Measurements from ENCODE around the gene SNED1.

Gene SNED1

DNA sequence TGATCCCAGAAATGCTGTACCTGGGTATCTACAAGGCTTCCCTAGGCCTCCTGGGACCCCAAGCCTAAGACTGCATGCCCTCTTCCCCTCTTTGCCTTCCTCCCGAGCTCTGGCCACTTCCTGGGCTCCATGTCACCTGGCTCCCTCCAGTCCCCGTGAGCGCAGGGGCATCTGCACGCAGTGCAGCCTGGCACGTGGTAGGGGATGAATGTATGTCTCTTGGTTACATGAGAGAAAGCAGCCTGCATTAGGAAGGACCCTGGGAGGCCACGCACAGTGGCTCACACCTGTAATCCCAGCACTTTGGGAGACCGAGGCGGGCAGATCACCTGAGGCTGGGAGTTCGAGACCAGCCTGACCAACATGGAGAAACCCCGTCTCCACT is 135.0 kb downstream of the SNED1 start:
- FAIRE-seq = no peak

DNA sequence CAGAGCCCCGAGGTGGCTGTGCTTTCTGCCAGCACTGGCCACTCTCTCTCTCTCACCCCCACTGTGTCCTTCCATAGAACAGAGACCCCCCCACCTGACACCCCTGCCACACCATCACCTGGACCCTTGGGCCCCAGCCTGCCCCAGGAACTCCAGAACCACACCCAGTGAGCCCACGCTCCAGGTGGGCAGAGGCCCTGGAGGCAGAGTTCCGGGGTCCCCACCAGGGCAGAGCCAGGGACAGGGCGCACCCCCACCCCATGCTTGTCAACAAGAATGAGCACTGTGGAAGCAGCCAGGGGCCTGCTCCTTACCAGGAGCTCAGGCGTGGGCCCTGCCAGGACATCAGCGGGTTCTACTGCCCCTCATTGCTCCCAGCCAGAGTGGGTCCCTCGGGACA is 136.3 kb downstream of the SNED1 start:
- FAIRE-seq = no peak

DNA sequence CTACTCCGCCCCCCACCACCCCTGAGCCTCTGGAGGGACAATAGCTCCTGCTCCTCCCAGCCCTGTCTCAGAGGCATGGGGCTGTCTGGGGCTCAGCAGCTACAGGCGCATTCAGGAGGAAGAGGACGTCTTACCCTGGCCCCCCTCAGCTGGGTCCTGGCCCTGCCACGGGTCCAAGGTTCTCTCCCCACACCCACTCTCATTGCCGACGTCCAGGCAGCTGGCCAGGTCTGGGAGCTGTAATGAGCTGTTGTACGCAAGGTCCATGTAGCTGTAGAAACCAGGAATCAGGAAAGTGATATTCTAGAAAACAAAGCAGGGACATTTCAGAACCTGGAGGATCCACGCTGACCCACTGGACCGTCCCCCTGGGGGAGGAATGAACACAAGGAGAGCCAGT is 137.3 kb downstream of the SNED1 start:
- FAIRE-seq = no peak

DNA sequence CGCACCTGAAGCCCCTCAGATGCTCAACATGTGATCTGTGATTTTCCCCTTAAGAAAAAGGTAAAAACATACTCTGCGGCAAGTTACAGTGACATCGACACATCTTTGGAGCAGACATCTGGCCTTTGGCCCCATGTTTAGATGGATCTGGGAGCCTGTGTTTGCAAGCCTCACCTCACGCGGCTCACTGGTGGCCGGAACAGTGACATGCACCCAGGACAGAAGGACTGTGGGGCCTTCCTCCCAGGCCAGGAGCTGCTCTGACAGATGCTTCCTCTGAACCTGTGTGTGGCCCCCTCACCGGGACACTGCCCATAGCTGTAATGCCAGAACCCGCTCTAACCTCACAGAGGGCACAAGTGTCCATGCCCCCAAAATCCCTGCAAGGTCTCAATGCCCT is 137.8 kb downstream of the SNED1 start:
- FAIRE-seq = no peak

DNA sequence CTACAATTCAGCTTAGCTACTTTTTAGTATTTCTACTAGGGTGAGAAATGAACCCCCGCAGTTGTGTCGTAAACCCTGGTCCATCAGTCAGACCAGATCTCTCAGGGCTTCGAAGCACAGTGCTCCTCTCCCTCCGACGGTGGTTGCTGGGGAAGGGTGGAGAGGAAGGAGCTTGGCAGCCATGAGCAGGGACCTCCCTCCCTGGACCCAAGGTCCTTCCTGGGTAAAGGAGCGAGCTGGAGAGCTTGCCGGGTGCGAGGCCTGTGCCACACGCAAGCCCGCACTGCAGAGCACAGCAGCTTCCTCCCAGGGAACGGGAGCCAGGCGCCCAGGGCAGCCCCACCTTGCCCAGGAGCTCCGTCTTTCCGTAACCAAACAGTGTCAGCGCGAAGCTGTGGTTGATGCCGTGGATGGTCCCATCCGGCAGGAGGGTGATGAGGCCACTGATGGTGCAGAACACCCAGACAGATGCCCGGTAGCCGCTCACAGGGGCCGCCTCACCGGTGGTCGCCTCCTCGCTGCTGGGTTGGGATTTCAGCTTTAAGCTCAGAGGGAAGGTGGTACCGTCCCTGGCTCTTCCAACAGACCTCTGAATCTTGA is 138.3 kb downstream of the SNED1 start:
- FAIRE-seq = no peak

DNA sequence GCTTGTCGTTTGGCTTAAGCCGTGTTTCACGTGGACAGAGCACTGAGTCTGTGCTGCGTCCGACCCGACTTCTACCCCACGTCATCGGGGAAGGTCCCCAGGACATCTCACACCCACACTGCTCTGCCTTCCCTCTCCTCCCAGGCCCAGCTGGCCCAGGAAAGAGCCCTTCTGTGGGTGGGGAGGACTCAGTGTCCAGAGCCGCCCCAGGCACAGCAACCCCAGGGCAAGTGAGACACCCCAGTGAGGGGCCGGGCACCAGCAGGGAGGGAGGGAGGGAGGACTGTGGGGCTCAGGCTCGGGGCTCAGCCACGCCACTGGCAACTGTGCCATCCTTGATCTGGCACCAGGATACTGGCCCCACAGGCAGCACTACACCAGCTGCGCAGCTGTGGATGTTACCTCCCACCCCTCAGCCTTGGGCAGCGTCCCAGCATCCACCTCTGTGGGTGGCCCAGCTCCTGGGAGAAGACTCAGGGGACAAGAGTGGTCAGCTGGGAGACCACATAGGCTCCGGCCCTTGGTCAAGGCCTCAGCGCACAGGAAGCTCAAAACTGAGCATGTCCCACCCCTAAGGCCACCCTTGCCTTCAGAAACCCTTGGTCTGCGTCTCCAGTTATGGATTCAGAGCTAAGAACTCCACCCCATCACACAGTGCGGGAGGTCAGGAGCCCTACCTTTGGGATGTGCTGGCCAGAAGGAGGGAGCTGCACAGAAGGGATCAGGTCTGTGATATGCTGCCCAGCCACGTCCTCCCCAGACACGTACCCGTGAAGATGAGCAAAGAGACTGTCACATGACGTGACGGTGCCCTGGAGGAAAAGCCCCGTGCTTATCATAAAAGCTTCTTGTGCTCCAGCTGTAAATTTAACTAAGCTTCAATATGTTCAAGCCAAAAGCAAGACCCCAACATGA is 139.1 kb downstream of the SNED1 start:
- FAIRE-seq = no peak

DNA sequence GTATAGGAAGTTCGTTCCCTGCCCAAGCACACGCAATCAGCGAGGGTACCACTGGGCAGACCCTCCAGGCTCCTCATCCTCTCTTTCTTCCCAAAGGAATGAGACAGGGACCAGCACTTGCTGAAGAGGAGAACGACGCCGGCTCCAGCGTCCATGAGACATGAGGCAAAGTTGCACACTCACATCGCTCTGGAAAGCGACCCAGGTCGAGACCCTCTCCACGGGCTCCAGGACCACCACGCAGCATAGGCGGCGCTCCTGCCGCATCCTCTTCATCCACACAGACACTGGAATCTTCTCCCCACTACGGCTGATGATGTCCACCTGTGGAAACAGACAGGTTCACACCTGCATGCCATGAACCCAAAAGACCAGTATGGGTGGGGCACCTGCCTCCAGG is 140.1 kb downstream of the SNED1 start:
- no peak for FAIRE-seq

DNA sequence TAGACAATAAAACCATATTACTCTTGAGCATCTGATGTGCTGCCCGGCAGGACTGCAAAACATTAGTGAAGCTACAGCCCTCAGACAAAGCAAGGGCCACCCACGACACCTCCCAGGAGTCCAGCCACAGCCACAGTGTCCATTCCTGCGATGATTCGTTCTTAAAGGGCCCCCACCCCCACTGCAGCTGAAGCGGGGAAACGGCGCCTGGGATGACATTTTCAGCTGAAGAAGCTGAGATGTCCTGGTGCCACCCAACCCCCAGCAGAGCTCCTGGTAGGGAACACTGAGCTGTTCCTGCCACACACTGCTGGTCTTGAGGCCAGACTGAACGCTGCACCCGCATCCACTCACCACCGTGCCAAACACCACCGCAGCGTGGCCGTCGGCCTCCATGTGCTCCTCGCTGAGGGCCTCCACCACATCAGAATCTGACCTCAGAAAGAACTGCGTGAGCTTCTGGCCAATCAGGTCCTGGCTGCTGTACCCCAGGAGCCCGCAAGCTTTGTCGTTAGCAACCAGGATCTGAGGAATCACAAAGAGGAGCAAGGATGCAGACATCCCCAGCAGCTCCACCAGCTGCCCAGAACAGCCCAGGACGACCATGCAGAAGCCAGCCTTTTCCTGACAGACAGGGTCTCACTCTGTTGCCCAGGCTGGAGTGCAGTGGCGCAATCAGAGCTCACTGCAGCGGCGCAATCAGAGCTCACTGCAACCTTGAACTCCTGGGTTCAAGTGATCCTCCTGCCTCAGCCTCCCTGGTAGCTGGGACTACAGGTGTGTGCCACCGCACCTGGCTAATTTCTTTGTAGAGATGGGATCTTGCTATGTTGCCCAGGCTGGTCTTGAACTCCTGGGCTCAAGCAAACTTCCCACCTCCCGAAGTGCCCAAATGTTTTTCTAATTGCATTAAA is 141.4 kb downstream of the SNED1 start:
- FAIRE-seq = no peak

DNA sequence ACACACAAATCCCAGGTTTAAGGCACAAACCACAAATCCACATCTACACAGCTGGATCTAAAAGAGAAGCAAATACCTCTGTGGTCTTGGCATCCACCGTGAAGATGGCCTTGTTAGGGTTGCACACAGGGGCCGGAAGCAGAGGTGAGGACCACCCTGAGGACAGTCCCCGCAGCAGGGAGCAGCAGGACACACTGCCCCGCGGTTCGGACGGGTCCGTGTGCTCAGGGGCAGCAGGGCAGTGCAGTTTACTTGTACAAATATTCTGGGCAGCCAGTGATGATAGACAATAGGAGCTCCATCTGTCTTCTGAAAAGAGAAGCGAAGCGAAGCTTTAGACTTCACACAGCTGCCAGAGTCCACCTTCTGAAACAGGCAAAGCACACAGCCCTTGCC is 142.0 kb downstream of the SNED1 start:
- FAIRE-seq = no peak

DNA sequence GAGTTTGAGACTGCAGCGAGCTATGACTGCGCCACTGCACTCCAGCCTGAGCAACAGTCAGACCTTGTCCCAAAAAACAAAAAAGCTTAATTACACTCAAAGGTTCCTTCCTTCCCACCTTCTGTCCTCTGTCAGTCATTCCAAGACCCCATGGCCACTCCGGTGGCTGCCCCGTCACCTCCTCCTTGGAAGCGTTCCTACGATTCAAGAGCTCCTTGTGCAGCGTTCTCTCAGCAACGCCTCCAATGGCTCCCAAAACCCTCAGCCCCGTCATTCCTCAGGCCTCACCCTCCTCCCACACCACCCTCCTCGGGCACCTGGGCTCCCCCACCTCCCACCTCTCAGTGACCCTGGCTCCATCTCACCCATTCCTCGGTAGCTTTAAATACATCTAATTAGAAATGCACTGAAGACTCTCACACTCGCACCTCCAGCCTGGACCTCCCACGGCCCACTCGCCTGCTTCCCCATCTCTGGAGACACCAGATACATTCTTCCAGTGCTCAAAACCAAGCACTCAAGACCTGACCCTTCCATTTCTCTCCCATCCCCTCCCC is 142.9 kb downstream of the SNED1 start:
- FAIRE-seq = no peak

DNA sequence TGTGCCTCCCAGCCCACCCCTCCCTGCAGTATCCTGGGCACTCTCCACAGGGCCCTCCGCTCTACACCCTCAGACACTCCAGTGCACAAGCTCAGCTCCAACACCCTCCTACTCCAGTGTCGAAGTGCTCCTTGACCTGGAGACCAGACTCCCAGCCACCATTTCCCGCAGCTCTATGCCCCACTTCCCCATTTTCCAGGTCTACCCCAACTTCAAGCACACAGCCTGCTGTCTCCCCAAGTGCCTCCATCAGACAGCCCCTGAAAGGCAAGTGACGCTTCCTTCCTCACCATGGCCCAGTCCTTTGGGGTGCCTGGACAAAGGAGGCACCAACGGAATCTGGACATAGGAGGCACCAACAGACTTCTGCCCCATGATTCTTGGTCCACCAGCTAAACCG is 143.6 kb downstream of the SNED1 start:
- FAIRE-seq = no peak

DNA sequence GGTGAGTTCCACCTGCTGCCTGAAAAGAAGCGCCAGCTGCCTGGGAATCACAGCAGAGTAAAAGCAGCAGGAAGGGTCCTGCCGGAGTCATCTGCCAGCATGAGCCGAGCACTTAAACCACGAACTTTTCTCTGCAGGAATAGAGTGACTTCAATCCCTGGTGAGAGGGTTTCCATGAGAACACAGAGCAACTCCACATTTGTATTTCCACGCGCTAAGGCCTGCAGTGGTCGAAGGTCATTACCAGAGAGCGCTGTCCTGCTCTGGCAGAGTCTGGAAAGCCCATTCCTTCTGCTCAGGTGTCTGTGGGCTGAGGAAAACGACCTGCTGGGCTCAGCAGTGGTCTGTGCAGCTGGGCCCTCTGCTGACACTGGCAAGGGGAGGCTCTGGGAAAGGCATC is 144.2 kb downstream of the SNED1 start:
- no peak for FAIRE-seq

Measured in TTC549 (cell line).